Peyer's patch (tissue), 4 donors: ENCODE results near the gene REPIN1.

Experiments used
- CTCF ChIP-seq, 6 experiments: fragments of 450-650 bp in 4 of 6; fragments of 200-600 bp in 2 of 6; sonication (generic) in 1 of 6; IDR thresholded peaks; one replicate each; pipeline ENCODE4 v1.5.1; 2017 to 2019; ENCODE audit warnings: antibody characterized with exemption in 6 of 6, mild to moderate bottlenecking in 3 of 6, moderate library complexity in 1 of 6
- POLR2A ChIP-seq, 2 donors: fragments of 450-650 bp; IDR thresholded peaks; one replicate each; pipeline ENCODE4 v1.5.1; 2017; ENCODE audit warnings: antibody characterized with exemption in 2 of 2, mild to moderate bottlenecking in 2 of 2, moderate library complexity in 2 of 2

- TF ChIP-seq CTCF (IDR thresholded peaks at IDR 0.05) = no peak
- no peak for TF ChIP-seq POLR2A (IDR thresholded peaks at IDR 0.05)
These were observed 2.0 kb downstream of the REPIN1 start for GRCh38 chr7:150370612-150371071.
